Heart left ventricle (tissue), 16 donors: ENCODE measurements around the gene ASXL3. TPM values are rescaled to one million over a fixed set of nuclear protein-coding genes. Genes with fewer than 3 reads are reported as not detected.

ENCODE experiments used
- ATAC-seq, 4 donors: fragments of 200-7000 bp; cut with Tn5 transposase; one replicate each; pipeline ENCODE4 v1.9.1; 2020 to 2022; ENCODE audit warnings: moderate library complexity in 4 of 4, mild to moderate bottlenecking in 3 of 4, moderate number of reproducible peaks in 1 of 4
- DNase-seq, 5 donors: peaks; one replicate each; pipeline ENCODE4 v3.0.0-alpha.2; 2020
- H3K27ac ChIP-seq, 12 donors: fragments of 200-600 bp; sonication (generic) in 4 of 12; one replicate each; pipeline versions ENCODE4 v1.5.0 to v1.8.0; 2016 to 2022; ENCODE audit warnings: mild to moderate bottlenecking in 2 of 12
- H3K27me3 ChIP-seq, 9 donors: fragments of 200-600 bp; sonication (generic) in 2 of 9; one replicate each; pipeline versions ENCODE4 v1.5.1 to v1.8.0; 2016 to 2022; ENCODE audit warnings: mild to moderate bottlenecking in 3 of 9
- H3K36me3 ChIP-seq, 9 donors: fragments of 200-600 bp; sonication (generic) in 2 of 9; one replicate each; pipeline versions ENCODE4 v1.5.0 to v1.8.0; 2018 to 2022; ENCODE audit warnings: mild to moderate bottlenecking in 2 of 9
- H3K4me1 ChIP-seq, 12 donors: fragments of 200-600 bp; sonication (generic) in 4 of 12; one replicate each; pipeline versions ENCODE4 v1.5.0 to v1.8.0; 2016 to 2022; ENCODE audit warnings: mild to moderate bottlenecking in 3 of 12
- H3K4me3 ChIP-seq, 12 donors: fragments of 200-600 bp; sonication (generic) in 4 of 12; one replicate each; pipeline versions ENCODE4 v1.5.0 to v1.8.0; 2017 to 2022; ENCODE audit warnings: mild to moderate bottlenecking in 9 of 12, moderate library complexity in 4 of 12
- H3K9me3 ChIP-seq, 12 donors: fragments of 200-600 bp; sonication (generic) in 4 of 12; one replicate each; pipeline versions ENCODE4 v1.5.0 to v1.8.0; 2016 to 2022; ENCODE audit warnings: mild to moderate bottlenecking in 1 of 12
- POLR2A ChIP-seq, 2 donors: fragments of 450-650 bp; IDR thresholded peaks; one replicate each; pipeline ENCODE4 v1.6.1; 2017; ENCODE audit warnings: antibody characterized with exemption in 2 of 2, mild to moderate bottlenecking in 2 of 2, moderate library complexity in 2 of 2
- WGBS, 4 donors: extraction: QIAGEN DNeasy Blood & Tissue Kit in 2 of 4; methylation state at CpG; one replicate each; pipeline versions ENCODE4 v1.1.5 to v1.1.7; 2013 to 2018; 5-methylcytosine and 5-hydroxymethylcytosine counted together
- intact Hi-C, 10 donors: fragments of 100-400 bp; cut with DNase I; formaldehyde crosslinking; loops; one replicate each; pipeline versions ENCODE4 v1.11.1 to v1.14.2; 2022
- polyA plus RNA-seq, 2 donors: library from polyadenylated mRNA; stranded (reverse); fragments of 200-250 nt; gene quantifications; one replicate each; pipeline ENCODE4 v1.2.3, GENCODE V29; 2013
- total RNA-seq, 9 donors: library from RNA; depleted of rRNA in 2 of 9; stranded (reverse); fragments of >200 nt in 2 of 9; fragmentation: NEBNext Ultra II Directional in 3 of 9; extraction: Animal tissue kit (Norgen Biotek cat#: 25700) in 3 of 9; gene quantifications; one replicate each; pipeline versions ENCODE4 v1.1.0 to v1.2.4, GENCODE V29; 2016 to 2023
- TF ChIP-seq, protein P1 (sequence below), 12 donors: fragments of 200-600 bp; sonication (generic) in 4 of 12; IDR thresholded peaks; one replicate each; pipeline versions ENCODE4 v1.5.0 to v1.8.0; 2018 to 2022; ENCODE audit warnings: antibody characterized with exemption in 12 of 12, mild to moderate bottlenecking in 5 of 12
- donor health status: ischemic (EF 13 %, LVEDD 7.1; RV severe dilation, severe dysfunction).
- donor health status: healthy with polysubstance abuse.
- donor health status: DM: no; HTN: yes; CAD: no.
- donor health status: DM: no; HTN: no; CAD: no.
- donor health status: ischemic (EF 25% LVEDD 6.9; RV normal size, moderate dysfunction).
- donor health status: ischemic (EF 25% LVEDD 5.7; RV mildly dilated, moderate dysfunction).
- donor health status: healthy.
- donor health status: DM: yes; HTN: yes; CAD: no.
- donor health status: ischemic (EF 35%, LVEDD 5.7; RV mildly dilated, moderate dysfunction).
- donor health status: nonischemic (EF 11% LVEDD 7.7; RV severe dilation, severe dysfunction).
- donor health status: DM: yes; HTN: yes; CAD: no.
- donor health status: PGD.
- donor health status: ischemic (EF 29% LVEDD 5.4; RV normal size, mild dysfunction).
- donor health status: nonischemic (EF 23%, LVEDD 6.1; RV moderate dilation, normal function).

The ASXL3 gene
- total and polyA plus RNA-seq, 11 donors = 0.65 to 8.9 (median 3.5) TPM

GRCh38 chr18:33630476-33630875, 52.5 kb downstream of the ASXL3 start:
- 42 to 57% (median 54%) methylated on average over 1 of the region's 1 CpG for WGBS, 4 donors
- no peaks in the 10 kb centered on the region for H3K9me3 ChIP-seq
- H3K27ac ChIP-seq = no peak overlapping the region
- TF ChIP-seq POLR2A (IDR thresholded peaks at IDR 0.05) = no peak
- TF ChIP-seq, protein P1, sequence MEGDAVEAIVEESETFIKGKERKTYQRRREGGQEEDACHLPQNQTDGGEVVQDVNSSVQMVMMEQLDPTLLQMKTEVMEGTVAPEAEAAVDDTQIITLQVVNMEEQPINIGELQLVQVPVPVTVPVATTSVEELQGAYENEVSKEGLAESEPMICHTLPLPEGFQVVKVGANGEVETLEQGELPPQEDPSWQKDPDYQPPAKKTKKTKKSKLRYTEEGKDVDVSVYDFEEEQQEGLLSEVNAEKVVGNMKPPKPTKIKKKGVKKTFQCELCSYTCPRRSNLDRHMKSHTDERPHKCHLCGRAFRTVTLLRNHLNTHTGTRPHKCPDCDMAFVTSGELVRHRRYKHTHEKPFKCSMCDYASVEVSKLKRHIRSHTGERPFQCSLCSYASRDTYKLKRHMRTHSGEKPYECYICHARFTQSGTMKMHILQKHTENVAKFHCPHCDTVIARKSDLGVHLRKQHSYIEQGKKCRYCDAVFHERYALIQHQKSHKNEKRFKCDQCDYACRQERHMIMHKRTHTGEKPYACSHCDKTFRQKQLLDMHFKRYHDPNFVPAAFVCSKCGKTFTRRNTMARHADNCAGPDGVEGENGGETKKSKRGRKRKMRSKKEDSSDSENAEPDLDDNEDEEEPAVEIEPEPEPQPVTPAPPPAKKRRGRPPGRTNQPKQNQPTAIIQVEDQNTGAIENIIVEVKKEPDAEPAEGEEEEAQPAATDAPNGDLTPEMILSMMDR (IDR thresholded peaks at IDR 0.05) = no peak
- H3K4me3 ChIP-seq = no peak overlapping the region
- H3K27me3 ChIP-seq = no peaks in the 10 kb centered on the region
- H3K4me1 ChIP-seq = no peaks in the 10 kb centered on the region
- intact Hi-C loops = no loop called here
- DNase-seq (no peak), ATAC-seq (no peak)
- H3K36me3 ChIP-seq = no peaks in the 10 kb centered on the region

DNA sequence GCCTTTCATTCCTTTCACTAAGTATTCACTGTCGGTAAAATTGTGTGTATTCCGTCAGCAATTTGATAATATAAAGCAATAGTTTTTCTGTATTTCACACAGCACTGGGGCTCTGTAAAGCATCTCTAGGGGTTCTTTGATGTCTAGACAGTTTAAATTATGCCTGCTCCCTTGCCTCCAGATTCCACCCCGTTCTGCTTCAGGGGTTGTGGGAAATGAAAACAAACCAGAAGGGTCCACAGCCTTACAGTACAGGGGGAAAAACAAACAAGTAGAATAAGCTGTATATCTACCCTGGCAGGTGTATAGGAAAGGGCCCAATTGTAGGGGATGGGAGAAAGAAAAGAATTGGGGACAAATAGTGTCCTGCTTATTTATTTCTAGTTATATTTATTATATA, 63.1 kb downstream of the ASXL3 start:
- H3K27ac ChIP-seq = no peak overlapping the region
- H3K4me3 ChIP-seq = no peak overlapping the region
- intact Hi-C loops = loop anchor here in 1 of 10 donors (10.0 kb wide), 1 partner anchor 66 kb away; the partner anchor contains the start of gene ASXL3
- WGBS, 4 donors = 76 to 83% (median 83%) methylated on average over 3 of the region's 3 CpGs
- no peaks in the 10 kb centered on the region for H3K27me3 ChIP-seq
- no peak for ATAC-seq
- H3K4me1 ChIP-seq = no peaks in the 10 kb centered on the region
- H3K36me3 ChIP-seq = no peaks in the 10 kb centered on the region
- H3K9me3 ChIP-seq = no peaks in the 10 kb centered on the region
- DNase-seq = no peak
- no peak for TF ChIP-seq POLR2A (IDR thresholded peaks at IDR 0.05)
- TF ChIP-seq, protein P1 (IDR thresholded peaks at IDR 0.05) = no peak

GRCh38 chr18:33644494-33644893, 66.5 kb downstream of the ASXL3 start:
- no peak for ATAC-seq
- no peak for DNase-seq
- Histone ChIP-seq H3K27ac (no peak overlapping the region), H3K36me3 (no peaks in the 10 kb centered on the region), H3K9me3 (no peaks in the 10 kb centered on the region), H3K4me3 (no peak overlapping the region), H3K27me3 (no peaks in the 10 kb centered on the region), H3K4me1 (no peaks in the 10 kb centered on the region)
- TF ChIP-seq, protein P1 (IDR thresholded peaks at IDR 0.05) = no peak
- intact Hi-C loops = loop anchor here in 1 of 10 donors (10.0 kb wide), 1 partner anchor 70 kb away; the partner anchor contains the start of gene ASXL3
- 93 to 97% (median 95%) methylated on average over 2 of the region's 2 CpGs for WGBS, 4 donors

- H3K27me3 ChIP-seq = no peaks in the 10 kb centered on the region
- 93 to 100% (median 98%) methylated on average over 1 of the region's 1 CpG for WGBS, 4 donors
- ATAC-seq (no peak), DNase-seq (no peak)
- no peaks in the 10 kb centered on the region for H3K36me3 ChIP-seq
- H3K4me1 ChIP-seq = no peaks in the 10 kb centered on the region
- H3K4me3 ChIP-seq = no peak overlapping the region
- intact Hi-C loops = loop anchor here in 1 of 10 donors (10.0 kb wide), 1 partner anchor 73 kb away; the partner anchor contains the start of gene ASXL3
- TF ChIP-seq, protein P1 (IDR thresholded peaks at IDR 0.05) = no peak
- no peak for TF ChIP-seq POLR2A (IDR thresholded peaks at IDR 0.05)
- H3K27ac ChIP-seq = no peak overlapping the region
- H3K9me3 ChIP-seq = no peaks in the 10 kb centered on the region
These were observed 69.3 kb downstream of the ASXL3 start for GRCh38 chr18:33647365-33647764.
